Measurements from ENCODE around the gene EEA1.

GRCh38 chr12:92737855-92738850 lies 190.9 kb downstream of the EEA1 start:
- TF ChIP-seq EZH2 (IDR thresholded peaks at IDR 0.05; ENCODE audit: low read length, missing control alignments): no peak
- TF ChIP-seq, protein P1, sequence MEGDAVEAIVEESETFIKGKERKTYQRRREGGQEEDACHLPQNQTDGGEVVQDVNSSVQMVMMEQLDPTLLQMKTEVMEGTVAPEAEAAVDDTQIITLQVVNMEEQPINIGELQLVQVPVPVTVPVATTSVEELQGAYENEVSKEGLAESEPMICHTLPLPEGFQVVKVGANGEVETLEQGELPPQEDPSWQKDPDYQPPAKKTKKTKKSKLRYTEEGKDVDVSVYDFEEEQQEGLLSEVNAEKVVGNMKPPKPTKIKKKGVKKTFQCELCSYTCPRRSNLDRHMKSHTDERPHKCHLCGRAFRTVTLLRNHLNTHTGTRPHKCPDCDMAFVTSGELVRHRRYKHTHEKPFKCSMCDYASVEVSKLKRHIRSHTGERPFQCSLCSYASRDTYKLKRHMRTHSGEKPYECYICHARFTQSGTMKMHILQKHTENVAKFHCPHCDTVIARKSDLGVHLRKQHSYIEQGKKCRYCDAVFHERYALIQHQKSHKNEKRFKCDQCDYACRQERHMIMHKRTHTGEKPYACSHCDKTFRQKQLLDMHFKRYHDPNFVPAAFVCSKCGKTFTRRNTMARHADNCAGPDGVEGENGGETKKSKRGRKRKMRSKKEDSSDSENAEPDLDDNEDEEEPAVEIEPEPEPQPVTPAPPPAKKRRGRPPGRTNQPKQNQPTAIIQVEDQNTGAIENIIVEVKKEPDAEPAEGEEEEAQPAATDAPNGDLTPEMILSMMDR (conservative IDR thresholded peaks at IDR 0.05 in 1 of 2, IDR thresholded peaks at IDR 0.05 in 1 of 2; ENCODE audit: low read depth in 1 of 2, low read length in 2 of 2): no peak
